ENCODE data around the gene ZNF555. TPM values are rescaled to one million over a fixed set of nuclear protein-coding genes. Genes with fewer than 3 reads are reported as not detected.

ZNF555 gene
- total and polyA plus RNA-seq, 9 of the 15 experiments (the other 6 are each of a cell fraction or from before 2014, with no cell fraction given), result 2.0 to 6.7 (median 5.4) TPM

DNA sequence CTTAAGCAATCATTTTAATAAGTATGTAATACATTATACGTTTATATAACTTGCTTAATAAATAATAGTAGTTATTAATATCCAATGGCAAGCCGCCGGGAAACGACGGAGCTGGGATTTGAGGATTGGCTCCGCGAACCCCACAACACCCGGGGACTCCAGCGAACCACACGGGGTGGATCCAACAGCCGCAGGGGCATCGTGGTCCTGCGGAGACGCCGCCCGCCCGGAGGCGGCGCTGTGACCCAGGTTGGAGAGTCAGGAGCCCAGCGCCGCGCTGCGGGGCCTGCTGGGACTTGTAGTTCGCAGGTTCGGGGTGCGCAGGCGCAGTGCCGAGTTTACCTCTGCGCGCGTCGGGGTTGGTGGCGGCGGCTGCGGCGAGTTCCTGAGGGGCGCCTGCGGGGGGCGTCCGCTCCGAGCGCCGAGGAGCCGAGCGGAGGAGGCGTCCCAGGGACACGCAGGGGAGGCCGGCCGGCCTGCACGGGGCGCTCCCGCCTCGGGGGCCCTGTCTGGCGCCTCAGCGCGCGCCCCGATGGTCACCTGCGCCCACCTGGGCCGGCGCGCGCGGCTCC lies 21.6 kb upstream of the ZNF555 start, which contains the start of gene ZNF554 (continued):
- TF ChIP-seq, protein P1, sequence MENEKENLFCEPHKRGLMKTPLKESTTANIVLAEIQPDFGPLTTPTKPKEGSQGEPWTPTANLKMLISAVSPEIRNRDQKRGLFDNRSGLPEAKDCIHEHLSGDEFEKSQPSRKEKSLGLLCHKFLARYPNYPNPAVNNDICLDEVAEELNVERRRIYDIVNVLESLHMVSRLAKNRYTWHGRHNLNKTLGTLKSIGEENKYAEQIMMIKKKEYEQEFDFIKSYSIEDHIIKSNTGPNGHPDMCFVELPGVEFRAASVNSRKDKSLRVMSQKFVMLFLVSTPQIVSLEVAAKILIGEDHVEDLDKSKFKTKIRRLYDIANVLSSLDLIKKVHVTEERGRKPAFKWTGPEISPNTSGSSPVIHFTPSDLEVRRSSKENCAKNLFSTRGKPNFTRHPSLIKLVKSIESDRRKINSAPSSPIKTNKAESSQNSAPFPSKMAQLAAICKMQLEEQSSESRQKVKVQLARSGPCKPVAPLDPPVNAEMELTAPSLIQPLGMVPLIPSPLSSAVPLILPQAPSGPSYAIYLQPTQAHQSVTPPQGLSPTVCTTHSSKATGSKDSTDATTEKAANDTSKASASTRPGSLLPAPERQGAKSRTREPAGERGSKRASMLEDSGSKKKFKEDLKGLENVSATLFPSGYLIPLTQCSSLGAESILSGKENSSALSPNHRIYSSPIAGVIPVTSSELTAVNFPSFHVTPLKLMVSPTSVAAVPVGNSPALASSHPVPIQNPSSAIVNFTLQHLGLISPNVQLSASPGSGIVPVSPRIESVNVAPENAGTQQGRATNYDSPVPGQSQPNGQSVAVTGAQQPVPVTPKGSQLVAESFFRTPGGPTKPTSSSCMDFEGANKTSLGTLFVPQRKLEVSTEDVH (IDR thresholded peaks at IDR 0.05; ENCODE audit: low read depth, partially characterized antibody), result no peak
- peak; percentile 44; the same call in 1 of the 2 replicates for TF ChIP-seq ZNF384 (IDR thresholded peaks at IDR 0.05; ENCODE audit: low read depth, low read length)
- peak; percentile 73 to 78; a peak in 2 of 4 replicates for TF ChIP-seq TBL1XR1 (IDR thresholded peaks at IDR 0.05; ENCODE audit: low read length in 2 of 2)
- no peak for TF ChIP-seq ZNF165 (CRISPR knock-in tag; IDR thresholded peaks at IDR 0.05; ENCODE audit: borderline replicate concordance)
- peak; percentile 66; the same call in 1 of the 2 replicates for TF ChIP-seq NR2C1 (IDR thresholded peaks at IDR 0.05)
- peak; percentile 84 for TF ChIP-seq NR2C1 (tag; IDR thresholded peaks at IDR 0.05)
- TF ChIP-seq, protein P2, sequence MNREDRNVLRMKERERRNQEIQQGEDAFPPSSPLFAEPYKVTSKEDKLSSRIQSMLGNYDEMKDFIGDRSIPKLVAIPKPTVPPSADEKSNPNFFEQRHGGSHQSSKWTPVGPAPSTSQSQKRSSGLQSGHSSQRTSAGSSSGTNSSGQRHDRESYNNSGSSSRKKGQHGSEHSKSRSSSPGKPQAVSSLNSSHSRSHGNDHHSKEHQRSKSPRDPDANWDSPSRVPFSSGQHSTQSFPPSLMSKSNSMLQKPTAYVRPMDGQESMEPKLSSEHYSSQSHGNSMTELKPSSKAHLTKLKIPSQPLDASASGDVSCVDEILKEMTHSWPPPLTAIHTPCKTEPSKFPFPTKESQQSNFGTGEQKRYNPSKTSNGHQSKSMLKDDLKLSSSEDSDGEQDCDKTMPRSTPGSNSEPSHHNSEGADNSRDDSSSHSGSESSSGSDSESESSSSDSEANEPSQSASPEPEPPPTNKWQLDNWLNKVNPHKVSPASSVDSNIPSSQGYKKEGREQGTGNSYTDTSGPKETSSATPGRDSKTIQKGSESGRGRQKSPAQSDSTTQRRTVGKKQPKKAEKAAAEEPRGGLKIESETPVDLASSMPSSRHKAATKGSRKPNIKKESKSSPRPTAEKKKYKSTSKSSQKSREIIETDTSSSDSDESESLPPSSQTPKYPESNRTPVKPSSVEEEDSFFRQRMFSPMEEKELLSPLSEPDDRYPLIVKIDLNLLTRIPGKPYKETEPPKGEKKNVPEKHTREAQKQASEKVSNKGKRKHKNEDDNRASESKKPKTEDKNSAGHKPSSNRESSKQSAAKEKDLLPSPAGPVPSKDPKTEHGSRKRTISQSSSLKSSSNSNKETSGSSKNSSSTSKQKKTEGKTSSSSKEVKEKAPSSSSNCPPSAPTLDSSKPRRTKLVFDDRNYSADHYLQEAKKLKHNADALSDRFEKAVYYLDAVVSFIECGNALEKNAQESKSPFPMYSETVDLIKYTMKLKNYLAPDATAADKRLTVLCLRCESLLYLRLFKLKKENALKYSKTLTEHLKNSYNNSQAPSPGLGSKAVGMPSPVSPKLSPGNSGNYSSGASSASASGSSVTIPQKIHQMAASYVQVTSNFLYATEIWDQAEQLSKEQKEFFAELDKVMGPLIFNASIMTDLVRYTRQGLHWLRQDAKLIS (CRISPR knock-in tag; IDR thresholded peaks at IDR 0.05), result peak; percentile 59; the same call in 1 of the 2 replicates
- TF ChIP-seq, protein P3, sequence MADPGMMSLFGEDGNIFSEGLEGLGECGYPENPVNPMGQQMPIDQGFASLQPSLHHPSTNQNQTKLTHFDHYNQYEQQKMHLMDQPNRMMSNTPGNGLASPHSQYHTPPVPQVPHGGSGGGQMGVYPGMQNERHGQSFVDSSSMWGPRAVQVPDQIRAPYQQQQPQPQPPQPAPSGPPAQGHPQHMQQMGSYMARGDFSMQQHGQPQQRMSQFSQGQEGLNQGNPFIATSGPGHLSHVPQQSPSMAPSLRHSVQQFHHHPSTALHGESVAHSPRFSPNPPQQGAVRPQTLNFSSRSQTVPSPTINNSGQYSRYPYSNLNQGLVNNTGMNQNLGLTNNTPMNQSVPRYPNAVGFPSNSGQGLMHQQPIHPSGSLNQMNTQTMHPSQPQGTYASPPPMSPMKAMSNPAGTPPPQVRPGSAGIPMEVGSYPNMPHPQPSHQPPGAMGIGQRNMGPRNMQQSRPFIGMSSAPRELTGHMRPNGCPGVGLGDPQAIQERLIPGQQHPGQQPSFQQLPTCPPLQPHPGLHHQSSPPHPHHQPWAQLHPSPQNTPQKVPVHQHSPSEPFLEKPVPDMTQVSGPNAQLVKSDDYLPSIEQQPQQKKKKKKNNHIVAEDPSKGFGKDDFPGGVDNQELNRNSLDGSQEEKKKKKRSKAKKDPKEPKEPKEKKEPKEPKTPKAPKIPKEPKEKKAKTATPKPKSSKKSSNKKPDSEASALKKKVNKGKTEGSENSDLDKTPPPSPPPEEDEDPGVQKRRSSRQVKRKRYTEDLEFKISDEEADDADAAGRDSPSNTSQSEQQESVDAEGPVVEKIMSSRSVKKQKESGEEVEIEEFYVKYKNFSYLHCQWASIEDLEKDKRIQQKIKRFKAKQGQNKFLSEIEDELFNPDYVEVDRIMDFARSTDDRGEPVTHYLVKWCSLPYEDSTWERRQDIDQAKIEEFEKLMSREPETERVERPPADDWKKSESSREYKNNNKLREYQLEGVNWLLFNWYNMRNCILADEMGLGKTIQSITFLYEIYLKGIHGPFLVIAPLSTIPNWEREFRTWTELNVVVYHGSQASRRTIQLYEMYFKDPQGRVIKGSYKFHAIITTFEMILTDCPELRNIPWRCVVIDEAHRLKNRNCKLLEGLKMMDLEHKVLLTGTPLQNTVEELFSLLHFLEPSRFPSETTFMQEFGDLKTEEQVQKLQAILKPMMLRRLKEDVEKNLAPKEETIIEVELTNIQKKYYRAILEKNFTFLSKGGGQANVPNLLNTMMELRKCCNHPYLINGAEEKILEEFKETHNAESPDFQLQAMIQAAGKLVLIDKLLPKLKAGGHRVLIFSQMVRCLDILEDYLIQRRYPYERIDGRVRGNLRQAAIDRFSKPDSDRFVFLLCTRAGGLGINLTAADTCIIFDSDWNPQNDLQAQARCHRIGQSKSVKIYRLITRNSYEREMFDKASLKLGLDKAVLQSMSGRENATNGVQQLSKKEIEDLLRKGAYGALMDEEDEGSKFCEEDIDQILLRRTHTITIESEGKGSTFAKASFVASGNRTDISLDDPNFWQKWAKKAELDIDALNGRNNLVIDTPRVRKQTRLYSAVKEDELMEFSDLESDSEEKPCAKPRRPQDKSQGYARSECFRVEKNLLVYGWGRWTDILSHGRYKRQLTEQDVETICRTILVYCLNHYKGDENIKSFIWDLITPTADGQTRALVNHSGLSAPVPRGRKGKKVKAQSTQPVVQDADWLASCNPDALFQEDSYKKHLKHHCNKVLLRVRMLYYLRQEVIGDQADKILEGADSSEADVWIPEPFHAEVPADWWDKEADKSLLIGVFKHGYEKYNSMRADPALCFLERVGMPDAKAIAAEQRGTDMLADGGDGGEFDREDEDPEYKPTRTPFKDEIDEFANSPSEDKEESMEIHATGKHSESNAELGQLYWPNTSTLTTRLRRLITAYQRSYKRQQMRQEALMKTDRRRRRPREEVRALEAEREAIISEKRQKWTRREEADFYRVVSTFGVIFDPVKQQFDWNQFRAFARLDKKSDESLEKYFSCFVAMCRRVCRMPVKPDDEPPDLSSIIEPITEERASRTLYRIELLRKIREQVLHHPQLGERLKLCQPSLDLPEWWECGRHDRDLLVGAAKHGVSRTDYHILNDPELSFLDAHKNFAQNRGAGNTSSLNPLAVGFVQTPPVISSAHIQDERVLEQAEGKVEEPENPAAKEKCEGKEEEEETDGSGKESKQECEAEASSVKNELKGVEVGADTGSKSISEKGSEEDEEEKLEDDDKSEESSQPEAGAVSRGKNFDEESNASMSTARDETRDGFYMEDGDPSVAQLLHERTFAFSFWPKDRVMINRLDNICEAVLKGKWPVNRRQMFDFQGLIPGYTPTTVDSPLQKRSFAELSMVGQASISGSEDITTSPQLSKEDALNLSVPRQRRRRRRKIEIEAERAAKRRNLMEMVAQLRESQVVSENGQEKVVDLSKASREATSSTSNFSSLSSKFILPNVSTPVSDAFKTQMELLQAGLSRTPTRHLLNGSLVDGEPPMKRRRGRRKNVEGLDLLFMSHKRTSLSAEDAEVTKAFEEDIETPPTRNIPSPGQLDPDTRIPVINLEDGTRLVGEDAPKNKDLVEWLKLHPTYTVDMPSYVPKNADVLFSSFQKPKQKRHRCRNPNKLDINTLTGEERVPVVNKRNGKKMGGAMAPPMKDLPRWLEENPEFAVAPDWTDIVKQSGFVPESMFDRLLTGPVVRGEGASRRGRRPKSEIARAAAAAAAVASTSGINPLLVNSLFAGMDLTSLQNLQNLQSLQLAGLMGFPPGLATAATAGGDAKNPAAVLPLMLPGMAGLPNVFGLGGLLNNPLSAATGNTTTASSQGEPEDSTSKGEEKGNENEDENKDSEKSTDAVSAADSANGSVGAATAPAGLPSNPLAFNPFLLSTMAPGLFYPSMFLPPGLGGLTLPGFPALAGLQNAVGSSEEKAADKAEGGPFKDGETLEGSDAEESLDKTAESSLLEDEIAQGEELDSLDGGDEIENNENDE (IDR thresholded peaks at IDR 0.05; ENCODE audit: low read depth, low read length), result no peak
- TF ChIP-seq CHD2 (IDR thresholded peaks at IDR 0.05; ENCODE audit: low read depth, low read length), result no peak

Data from K562 (cell line).